ENCODE data around the gene UHRF2. TPM values are rescaled to one million over a fixed set of nuclear protein-coding genes. Genes with fewer than 3 reads are reported as not detected.
A peak's percentile ranks its signal among the peaks of the same experiment; 100 is the strongest.

UHRF2 gene
- total RNA-seq, 1 experiment from 2014 or later: 45.2 TPM

GRCh38 chr9:6459718-6460117, 46.7 kb downstream of the UHRF2 start:
- Histone ChIP-seq H3K79me2 (ENCODE audit: insufficient read depth, low read length) (peaks cover 4% of the 10 kb centered on the region; the same call in 1 of the 2 replicates), H3T11ph (ENCODE audit: low read length) (no peak overlapping the region), H3K79me1 (ENCODE audit: insufficient read depth, low read depth, low read length, poor library complexity, severe bottlenecking) (peaks cover 3% of the 10 kb centered on the region), H2BK15ac (ENCODE audit: low read depth, low read length) (no peak overlapping the region), H3K23ac (ENCODE audit: insufficient read length, low read depth, low read length) (no peak overlapping the region), H2BK5ac (ENCODE audit: insufficient read length, low read length) (no peak overlapping the region), H2AK5ac (ENCODE audit: insufficient read length, low read length) (no peak overlapping the region), H4K20me1 (ENCODE audit: control insufficient read depth, insufficient read depth, insufficient read length) (no peaks in the 10 kb centered on the region), H3K9ac (ENCODE audit: extremely low read depth, insufficient read length, low read length) (no peak overlapping the region), H3K14ac (ENCODE audit: insufficient read depth, low read length) (no peak overlapping the region), H3K4me1 (ENCODE audit: insufficient read depth, low read length) (no peaks in the 10 kb centered on the region), H3K27ac (ENCODE audit: insufficient read length, low read depth, low read length) (no peak overlapping the region), H3K9me3 (ENCODE audit: control insufficient read depth, low read depth, low read length) (no peaks in the 10 kb centered on the region), H2BK20ac (ENCODE audit: low read depth, low read length, poor library complexity, severe bottlenecking) (no peak overlapping the region), H3K4ac (ENCODE audit: low read depth, low read length) (no peak overlapping the region), H2BK120ac (ENCODE audit: low read depth, low read length, poor library complexity, severe bottlenecking) (no peak overlapping the region), H3K23me2 (ENCODE audit: insufficient read length, low read depth, low read length, poor library complexity, severe bottlenecking) (no peaks in the 10 kb centered on the region), H3K4me2 (ENCODE audit: insufficient read depth, insufficient read length, low read length) (no peak overlapping the region), H4K91ac (ENCODE audit: insufficient read length, low read depth, low read length) (no peak overlapping the region), H3K27me3 (ENCODE audit: insufficient read depth, low read length) (no peaks in the 10 kb centered on the region), H2AFZ (ENCODE audit: low read length) (no peak overlapping the region), H3K18ac (ENCODE audit: insufficient read length, low read depth, low read length) (no peak overlapping the region), H2BK12ac (ENCODE audit: insufficient read length, low read depth, low read length) (no peak overlapping the region), H3K56ac (ENCODE audit: insufficient read length, low read depth, low read length) (no peak overlapping the region), H4K5ac (ENCODE audit: insufficient read length, low read depth, low read length) (no peak overlapping the region), H4K8ac (replicated peaks; ENCODE audit: insufficient read length, low read depth, low read length) (no peak overlapping the region)
- Mint-ChIP-seq H3K4me3 (no peak overlapping the region), H3K9me3 (peaks cover 0 to 4% of the 10 kb centered on the region in 2 experiments; a peak in 2 of 5 replicates), H3K27ac (peak overlapping the region in 1 of 3 experiments; percentile 67; a peak in 2 of 7 replicates), H3K36me3 (ENCODE audit: insufficient read depth in 1 of 3, low read depth in 3 of 3) (peaks cover 20 to 34% (median 23%) of the 10 kb centered on the region in 3 experiments), H3K4me1 (no peaks in the 10 kb centered on the region), H3K27me3 (ENCODE audit: low read depth) (no peaks in the 10 kb centered on the region)
- no peak for TF ChIP-seq CTCF (conservative IDR thresholded peaks at IDR 0.05)
- DNase-seq: no peak
- no CpG with 5 or more reads among the region's 5 CpGs for WGBS (ENCODE audit: extremely low coverage, insufficient read length, low lambda C conversion rate)
